HG03558 (cell line): ENCODE measurements around the gene UBE2Q2.

Experiments
- ATAC-seq: cut with Tn5 transposase; IDR thresholded peaks from one replicate; pipeline ENCODE4 v1.9.1; 2021; ENCODE audit warnings: moderate number of reproducible peaks; ENCODE audit not compliant: unreplicated experiment; ENCODE audit errors: extremely low read depth

Gene UBE2Q2

DNA sequence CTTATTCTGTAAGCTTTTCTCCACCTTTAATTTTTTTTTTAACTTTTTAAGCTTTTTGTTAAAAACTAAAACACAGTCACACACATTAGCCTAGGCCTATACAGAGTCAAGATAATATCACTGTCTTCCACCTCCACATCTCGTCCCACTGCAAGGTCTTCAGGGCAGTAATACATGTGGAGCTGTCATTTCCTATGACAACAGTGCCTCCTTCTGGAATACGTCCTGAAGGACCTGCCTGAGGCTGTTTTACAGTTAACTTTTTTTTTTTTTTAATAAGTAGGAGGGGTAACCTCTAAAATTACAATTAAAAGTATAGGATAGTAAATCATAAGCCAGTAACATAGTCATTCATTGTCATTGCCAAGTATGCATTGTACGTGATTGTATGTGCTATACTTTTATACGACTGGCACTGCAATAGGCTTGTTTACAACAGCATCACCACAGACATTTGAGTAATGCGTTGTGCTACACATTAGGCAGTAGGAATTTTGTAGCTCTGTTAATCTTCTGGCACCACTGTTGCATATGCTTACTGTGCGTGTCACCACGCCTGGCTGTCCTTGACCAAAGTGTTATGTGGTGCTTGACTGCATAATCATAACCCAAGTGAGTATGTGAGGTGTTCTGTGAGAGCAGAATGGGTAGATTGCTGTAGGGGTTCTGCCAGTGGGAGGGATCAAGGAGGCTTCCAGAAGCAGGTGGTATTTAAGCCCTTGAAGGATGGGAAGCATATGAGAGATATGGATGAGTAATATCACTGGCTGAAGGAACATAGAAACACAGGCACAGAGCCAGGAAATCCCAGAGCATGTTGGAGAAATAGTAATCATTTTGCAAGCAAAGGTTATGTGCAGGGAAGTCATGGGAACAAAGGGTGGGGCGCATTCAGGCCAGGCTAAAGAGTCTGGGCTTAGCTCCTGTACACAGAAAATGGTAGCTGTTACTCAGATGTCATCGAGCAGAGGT, 78.8 kb downstream of the UBE2Q2 start:
- no peak for ATAC-seq

DNA sequence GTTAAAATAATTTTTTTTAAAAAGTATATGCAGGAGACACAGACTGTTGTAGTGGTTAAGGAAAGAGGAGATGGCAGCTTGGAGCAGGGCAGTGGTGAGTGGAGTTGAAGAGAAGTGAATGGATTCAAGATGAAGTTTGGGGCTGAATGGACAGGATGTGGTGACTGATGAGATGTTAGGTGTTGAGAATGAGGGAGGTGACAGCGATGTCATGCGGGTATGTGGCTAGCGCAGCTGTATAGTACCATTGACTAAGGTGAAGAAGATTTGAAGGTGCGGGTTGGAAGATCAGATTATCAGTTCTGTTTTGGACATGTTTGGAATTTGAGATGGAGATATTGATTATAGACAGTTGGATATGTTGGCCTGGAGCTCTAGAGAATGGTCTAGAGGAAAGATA, 80.5 kb downstream of the UBE2Q2 start:
- ATAC-seq: no peak

DNA sequence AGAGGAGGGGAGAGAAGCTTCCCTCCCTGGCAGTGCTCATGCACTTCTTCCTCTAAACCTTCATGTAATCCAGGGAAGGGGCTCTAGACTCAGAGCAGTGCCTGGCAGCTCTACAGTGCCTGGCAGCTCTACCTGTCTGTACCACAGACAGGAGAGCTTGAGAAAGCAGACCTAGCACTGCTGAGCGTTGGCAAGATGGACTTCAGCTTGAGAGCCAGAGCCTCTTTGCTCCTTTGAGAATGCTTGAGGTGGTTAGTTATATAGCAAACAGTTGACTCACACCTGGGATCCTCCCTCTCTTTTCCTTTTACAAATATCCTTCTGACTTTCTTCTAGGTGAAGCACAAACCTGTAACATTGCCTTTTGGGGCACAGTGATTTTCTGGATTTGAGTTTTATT, 81.3 kb downstream of the UBE2Q2 start:
- ATAC-seq: no peak

DNA sequence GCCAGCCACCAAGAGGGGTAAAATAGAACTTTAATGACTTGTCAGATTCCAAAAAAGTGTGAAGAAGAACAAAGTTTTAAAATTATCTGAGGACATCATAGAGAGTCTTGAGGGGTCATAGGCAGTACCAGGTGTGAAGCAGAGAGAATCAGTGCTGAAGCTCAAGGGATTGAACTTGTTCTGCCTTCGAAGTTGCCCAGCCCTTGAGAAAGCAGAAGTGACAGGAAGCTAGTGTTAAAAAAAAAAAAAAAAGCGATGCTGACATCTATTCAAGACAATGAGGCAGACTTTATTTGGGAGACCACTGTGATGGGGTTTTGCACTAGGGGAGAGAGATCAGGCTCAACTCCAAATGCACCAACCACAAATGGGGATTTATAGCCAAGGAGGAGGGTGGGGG, 82.2 kb downstream of the UBE2Q2 start:
- ATAC-seq: no peak

GRCh38 chr15:75926931-75927330, 83.7 kb downstream of the UBE2Q2 start:
- ATAC-seq: no peak

- ATAC-seq: no peak
Observed at GRCh38 chr15:75927601-75928000, 84.4 kb downstream of the UBE2Q2 start.

DNA sequence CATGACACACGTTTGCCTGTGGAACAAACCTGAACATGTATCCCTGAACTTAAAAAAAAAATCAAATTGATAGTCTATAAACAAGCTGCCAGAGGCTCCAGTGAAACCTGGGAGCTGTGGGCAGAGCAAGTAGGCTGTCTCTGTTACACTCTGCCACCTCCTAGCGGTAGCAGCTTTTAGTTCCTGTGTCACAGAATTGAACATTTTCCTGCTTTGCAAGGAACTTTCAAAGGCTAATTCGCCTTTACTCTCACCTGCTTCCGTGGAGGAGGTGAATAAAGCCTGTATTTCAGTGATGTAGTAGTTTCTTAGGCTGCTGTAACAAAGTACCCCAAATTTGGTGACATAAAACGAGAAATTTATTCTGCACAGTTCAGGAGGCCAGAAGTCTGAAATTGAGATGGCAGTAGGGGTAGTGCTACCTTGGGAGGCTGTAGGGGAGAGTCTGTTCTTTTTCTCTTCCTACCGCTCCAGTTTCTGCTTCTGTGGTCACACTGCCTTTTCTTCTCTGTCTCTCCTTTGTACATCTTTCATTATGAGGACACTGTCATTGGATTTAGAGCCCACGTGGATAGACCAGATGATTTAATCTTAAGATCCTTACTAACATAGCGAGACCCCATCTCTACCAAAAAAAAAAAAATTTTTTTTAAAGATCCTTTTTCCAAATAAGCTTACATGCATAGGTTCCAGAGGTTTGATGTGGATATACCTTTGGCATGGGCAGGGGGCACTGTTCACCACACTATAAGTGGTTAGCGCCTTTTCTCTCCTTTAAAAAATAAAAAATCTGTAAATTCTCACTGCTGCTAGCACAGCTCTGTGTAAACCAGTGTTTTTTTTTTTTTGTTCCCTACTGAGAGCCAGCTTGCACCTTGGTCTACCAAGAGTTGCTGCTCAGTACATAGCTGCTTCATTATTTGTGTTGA, 85.7 kb downstream of the UBE2Q2 start:
- ATAC-seq: no peak

GRCh38 chr15:75929799-75930565, 86.7 kb downstream of the UBE2Q2 start:
- no peak for ATAC-seq

DNA sequence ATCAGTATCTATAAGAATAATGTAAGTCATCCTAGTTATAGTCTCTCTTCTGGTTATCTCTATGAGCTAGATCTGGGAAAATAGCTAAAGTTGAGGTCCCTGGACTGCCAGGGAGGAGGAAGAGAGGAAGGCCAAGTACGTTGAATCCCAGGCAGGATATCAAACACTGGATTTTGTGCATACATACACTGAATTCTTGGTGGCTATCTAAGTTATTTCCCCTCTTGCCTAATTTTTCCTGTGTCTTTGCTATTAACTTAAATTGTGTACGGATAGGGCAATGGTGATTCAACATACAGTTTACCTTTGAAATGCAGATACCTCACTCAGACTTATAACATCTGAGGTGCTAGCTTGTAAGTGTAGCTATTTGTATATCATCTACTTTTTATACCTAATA, 87.6 kb downstream of the UBE2Q2 start:
- ATAC-seq: no peak

DNA sequence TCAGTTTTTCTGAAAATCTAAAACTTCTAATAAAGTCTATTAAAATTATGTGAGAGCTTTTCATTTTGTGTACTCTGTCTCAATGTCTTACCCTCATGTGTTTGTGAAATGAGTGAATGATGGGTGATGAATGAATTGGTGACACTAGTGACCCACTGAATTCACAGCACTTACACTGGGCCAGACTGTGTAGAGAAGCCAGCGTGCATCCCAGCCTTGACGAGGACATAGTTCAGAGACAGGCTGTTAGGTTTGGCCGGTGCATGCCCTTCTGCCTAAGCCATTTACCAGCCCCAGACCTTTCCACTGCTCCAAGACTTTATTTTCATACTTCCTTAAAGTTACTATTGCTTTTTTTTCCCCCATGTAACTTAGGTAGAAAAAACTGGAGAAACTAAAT, 99.2 kb downstream of the UBE2Q2 start:
- no peak for ATAC-seq

GRCh38 chr15:75943246-75943645, 100.0 kb downstream of the UBE2Q2 start:
- ATAC-seq: no peak

DNA sequence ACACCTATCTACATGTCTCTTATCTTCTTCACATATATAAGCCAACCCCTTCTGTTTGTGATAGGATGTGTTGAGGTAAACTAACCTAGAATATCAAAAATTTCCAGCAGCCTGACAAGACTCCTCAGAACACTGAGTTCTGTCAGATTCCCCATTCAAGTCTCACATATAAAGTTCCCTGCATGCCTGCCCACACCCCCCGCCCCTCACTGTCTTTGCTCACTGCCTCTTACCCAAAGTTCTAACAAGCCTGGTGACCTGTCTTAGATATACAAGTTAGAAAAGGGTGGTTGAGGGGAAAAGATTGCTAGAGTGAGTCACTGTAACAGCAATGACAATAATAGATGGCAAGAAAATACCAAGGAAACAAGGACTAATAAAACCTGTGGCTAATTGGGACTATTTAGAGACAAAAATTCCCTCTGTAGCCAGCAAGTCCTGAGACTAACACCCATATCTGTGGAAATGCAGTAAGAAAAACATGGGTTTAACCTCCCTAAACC, 100.5 kb downstream of the UBE2Q2 start:
- ATAC-seq: no peak

DNA sequence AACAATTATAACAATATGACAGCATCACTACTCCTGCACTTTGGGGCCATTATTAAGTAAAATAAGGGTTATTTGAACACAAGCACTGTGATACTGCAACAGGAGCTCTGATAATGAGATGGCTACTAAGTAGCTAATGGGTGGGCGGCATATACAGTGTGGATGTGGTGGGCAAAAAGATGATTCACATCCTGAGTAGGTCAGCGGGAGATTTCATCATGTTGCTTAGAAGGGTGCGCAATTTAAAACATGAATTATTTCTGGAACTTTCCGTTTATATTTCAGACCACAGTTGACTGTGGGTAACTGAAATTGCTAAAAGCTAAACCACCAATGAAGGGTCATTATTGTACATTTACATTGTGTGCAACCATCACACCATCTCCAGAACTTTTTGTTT, 102.7 kb downstream of the UBE2Q2 start:
- no peak for ATAC-seq

- ATAC-seq: no peak
Observed at GRCh38 chr15:75947092-75947491, 103.8 kb downstream of the UBE2Q2 start.

- no peak for ATAC-seq
Observed at GRCh38 chr15:75948761-75949296, 105.6 kb downstream of the UBE2Q2 start.
